Jurkat, Clone E6-1 (cell line): ENCODE results near the gene LCOR.

Experiments
- DNase-seq: peaks from one replicate; pipeline ENCODE4 v3.0.0-alpha.2; 2011; ENCODE audit warnings: low read depth, low spot score
- H3K4me3 ChIP-seq: 2 replicates; pipeline ENCODE4 v1.5.1; 2011; ENCODE audit warnings: mild to moderate bottlenecking, low read length, control low read depth, moderate library complexity

The LCOR gene

DNA sequence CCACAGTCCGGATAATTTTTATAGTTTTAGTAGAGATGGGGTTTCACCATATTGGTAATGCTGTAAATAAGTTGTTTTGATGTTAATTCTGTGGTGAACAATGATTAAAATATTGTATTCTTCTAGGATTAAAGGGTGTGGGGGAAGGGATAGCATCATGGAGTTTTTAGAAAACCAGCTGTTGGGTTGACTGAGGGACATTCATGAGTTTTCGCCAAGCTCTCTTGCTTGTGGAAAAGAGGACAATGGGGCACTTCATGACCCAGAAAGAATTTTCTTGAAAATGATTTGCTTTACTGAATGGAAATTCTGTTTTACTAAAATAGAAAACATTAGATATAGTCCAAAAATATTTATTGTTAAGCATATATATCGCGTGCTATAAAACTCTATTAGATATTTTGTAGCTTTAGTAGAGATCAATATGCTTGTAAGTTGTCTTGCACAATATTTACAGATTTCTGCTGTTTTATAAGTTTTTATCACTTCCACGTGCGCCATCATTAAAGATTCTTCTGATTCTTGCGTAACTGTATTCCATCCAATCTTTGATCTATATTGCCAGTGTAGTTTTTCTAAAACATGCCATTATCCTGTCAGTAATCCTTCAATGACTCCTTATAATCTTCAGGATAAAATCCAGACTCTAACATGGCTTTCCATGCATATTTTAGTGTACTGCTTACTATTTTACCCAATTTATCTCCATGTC lies 41.8 kb downstream of the LCOR start:
- no peak overlapping the region for H3K4me3 ChIP-seq
- no peak for DNase-seq

DNA sequence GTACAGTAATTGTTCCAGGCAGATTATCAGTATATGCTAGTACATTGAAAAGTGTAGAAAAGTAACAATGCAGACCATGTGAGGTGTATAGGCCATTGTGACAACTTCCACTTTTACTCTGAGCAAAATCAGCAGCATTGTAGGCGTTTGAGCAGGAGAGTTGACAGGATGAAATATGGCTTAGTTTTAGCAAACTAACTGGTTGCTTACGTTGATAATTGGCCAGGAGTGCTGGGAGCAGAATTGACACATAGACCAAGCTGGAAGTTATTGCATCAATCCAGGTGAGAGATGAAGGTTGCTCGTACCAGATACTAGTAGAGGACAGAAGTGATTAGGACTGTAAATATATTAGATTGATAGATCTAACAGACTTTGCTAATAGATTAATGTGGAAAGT lies 46.0 kb downstream of the LCOR start:
- no peak for DNase-seq
- H3K4me3 ChIP-seq = no peak overlapping the region

DNA sequence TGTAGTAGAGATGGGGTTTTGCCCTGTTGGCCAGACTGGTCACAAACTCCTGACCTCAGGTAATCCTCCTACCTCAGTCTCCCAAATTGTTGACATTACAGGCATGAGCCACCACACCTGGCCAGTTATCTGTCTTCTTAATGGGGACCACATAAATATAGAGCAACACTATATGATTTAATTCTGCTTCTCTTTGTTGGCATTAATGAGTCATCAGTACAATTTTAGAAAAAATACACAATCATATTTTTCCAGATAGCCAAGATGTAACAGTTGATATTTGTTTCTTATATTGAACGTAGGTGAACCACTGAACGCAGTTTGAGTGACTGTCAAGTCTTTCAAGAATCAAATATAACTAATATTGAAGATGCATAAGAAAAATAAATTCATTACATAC lies 48.5 kb downstream of the LCOR start:
- DNase-seq = no peak
- H3K4me3 ChIP-seq = no peak overlapping the region

DNA sequence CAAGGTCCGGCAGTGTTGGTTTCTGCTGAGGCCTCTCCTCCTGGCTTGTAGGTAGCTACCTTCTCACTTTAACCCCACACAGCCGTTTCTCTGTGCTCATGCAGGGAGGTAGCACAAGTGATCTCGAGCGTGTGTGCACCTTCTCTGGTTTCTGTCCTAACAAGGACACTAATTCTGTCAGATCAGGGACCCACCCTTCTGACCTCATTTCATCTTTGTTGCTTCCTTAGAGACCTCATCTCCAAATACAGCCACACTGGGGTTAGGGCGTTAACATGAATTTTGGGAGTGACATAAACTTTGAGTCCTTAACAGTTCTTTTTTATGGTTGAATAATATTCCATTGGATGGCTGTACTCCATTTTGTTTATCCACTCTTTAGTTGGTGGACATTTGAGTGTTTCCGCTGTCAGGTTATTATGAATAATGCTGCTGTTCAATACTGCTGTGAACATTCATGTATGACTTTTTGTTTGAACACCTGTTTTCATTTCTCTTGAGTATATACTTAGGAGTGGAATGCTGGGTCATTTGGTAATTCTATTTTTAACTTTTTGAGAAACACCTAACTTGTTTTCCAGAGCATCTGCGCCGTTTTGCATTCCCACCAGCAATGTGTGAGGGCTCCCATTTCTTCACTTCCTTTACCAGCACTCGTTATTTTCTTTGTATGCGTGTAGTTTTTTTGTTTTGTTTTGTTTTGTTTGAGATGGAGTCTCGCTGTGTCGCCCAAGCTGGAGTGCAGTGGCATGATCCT lies 57.5 kb downstream of the LCOR start:
- H3K4me3 ChIP-seq = no peak overlapping the region
- DNase-seq = no peak

DNA sequence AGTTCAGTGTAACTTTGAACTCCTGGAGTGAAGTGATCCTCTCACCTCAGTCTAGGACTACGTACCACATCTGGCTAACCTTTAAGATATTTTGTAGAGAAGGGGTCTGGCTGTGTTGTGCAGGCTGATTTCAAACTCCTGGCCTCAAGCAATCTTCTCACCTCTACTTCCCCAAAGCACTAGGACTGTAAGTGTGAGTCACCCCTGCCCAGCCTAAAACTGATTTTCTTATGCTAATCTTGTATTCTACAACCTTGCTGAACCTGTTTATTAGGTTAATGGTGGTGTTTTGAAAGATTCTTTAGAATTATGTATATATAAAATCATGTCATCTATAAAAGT lies 58.0 kb downstream of the LCOR start:
- no peak overlapping the region for H3K4me3 ChIP-seq
- no peak for DNase-seq

DNA sequence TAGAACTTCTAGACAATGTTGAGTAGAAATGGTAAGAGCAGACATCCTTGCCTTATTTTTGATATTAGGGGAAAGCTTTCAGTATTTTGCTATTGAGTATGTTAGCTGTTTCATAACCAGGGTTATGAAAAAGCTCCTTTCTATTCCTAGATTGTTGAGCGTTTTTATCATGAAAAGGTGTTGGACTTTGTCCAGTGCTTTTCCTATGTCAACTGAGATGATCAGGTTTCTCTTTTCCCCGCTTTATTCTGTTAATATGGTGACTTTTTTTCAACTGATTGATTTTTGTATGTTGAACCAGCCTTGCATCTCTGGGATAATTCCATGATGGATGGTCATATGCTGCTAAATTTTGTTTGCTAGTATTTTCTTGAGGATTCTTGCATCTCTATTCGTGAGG lies 58.5 kb downstream of the LCOR start:
- no peak overlapping the region for H3K4me3 ChIP-seq
- DNase-seq = no peak

DNA sequence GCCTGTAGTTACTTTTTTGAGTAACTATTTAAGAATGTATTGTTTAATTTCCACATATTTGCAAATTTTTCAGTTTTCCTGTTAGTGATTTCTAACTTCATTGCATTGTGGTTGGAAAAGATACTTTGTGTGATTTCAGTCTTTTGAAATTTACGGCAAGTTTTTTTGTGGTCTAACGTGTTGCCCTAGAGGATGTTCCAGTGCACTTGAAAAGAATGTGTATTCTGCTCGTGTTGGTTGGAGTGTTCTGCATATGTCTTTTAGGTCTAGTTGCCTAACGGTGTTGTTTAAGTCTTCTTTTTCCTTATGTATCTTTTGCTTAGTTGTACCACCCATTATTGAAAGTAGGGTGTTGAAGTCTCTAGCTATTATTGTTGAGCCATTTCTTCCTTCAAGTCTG lies 59.7 kb downstream of the LCOR start:
- no peak overlapping the region for H3K4me3 ChIP-seq
- peak; percentile 74 for DNase-seq

DNA sequence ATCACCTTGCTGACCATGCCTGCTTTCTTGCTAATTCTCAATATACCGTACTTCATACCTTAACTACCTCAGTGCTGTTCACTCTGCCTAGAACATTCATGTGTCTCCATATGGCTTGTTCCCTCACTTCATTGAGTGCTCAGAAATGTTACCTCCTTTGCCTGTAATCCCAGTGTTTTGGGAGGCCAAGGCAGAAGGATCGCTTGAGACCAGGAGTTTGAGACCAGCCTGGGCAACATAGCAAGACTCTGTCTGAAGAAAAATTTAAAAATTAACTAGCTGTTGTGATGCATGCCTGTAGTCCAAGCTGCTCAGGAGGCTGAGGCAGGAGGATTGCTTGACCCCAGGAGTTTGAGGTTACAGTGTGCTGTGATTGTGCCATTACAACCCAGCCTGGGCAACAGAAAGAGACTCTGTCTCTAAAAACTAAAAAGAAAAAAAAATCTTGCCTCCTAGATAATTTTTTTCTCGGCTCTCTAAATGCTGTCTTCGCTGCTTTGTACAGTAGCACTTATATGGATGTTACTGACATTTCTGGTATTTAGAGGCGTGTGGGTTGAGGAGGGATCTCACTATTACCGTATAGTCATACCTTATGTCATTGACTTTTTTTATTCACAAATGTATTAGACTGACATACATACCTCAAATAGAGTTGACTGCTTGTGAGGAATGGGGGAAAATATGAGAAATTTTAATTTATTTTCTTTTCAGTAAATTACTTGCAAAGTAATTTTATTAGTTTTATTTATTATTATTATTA lies 63.7 kb downstream of the LCOR start:
- no peak overlapping the region for H3K4me3 ChIP-seq
- no peak for DNase-seq

DNA sequence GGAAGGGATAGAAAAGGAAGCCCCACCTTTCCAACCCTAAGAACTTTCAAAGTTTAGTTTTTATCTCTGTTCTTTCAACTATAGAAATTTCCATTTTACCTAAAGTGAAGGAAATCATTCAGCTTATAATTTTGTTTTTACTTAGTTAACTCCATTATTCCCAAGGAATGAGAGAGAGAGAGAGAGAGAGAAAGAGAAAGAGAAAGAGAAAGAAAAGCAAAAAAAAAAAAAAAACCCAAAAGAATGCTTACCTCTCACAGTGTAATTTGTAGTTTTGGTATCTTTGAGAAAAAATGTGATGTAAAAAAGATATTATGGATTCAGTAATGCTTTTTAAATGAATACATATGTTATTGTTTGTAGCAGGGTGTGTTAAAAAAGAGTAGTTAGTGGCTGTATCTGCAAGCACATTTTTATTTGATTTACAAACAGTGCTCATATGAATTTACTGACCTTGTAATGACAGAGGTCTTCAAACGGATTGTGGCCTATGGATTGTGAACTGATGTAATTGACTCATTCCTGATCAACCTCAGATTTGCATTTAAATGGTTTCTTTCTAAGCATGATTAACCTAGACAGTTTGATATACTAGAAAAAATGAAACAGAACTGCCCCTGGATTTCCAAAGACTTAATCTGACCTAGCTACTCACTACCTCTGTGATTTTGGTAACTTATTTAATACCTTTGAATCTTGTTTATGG lies 64.9 kb downstream of the LCOR start:
- H3K4me3 ChIP-seq = no peak overlapping the region
- no peak for DNase-seq

DNA sequence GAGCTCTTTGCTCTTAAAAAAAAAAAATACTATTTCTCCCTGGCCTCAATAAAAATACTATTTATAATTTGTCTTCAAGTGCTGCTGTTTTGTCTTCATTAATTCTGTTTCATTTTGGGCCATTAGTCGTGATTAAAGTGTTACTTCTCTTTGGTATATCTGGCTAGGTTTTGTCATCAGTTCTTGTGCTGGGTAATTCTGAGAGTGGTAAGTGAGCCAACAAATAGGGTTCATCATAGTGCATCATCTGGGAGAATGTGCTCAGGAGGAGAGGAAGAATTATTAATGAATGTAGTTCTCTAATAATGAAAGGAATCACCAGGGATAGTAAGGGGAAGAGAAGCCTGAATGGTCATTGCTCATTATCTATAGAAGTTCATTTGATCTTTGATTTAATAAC lies 70.0 kb downstream of the LCOR start:
- no peak overlapping the region for H3K4me3 ChIP-seq
- DNase-seq = no peak

DNA sequence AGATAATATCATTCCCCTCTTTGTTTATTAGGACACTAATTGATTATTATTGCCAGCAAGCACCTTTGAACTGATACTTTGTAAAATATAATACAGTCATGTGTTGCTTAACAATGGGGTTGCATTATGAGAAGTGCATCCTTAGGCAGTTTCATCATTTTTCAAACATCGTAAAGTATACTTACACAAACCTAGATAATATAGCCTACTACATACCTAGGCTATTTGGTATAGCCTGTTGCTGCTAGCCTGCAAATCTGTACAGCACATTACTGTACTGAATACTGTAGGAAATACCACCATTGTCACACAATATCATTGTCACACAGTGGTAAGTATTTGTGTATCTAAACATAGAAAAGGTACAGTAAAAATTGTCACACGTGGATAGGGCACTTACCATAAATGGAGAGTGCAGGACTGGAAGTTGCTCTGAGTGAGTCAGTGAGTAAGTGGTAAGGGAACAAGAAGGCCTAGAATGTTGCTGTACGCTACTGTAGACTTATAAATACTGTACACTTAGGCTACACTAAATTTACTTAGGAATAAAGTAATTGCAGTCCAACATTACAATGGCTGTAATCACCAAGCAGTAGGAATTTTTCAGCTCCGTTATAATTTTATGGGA lies 70.7 kb downstream of the LCOR start:
- no peak for DNase-seq

DNA sequence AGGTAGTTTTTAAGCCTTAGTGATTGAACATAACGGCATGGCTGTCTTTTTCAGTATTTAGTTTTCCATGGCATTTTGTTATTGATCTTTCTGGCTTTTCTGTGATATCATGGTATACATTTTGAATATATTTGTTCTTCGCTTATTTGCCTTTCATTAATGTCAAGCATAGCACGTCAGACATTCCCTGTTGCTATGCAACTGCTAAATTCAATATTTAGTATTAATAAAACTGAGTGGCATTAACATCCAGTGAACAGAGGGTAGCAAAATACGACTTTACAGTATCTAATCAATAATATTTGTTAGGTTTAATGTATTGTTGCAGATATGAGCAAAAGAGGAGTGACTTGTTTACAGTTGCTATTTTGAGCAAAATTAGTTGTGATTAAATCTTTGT lies 72.5 kb downstream of the LCOR start:
- H3K4me3 ChIP-seq = no peak overlapping the region
- DNase-seq = no peak

More for the DNA sequence above, 70.7 kb downstream of the LCOR start:
- H3K4me3 ChIP-seq = no peak overlapping the region

DNA sequence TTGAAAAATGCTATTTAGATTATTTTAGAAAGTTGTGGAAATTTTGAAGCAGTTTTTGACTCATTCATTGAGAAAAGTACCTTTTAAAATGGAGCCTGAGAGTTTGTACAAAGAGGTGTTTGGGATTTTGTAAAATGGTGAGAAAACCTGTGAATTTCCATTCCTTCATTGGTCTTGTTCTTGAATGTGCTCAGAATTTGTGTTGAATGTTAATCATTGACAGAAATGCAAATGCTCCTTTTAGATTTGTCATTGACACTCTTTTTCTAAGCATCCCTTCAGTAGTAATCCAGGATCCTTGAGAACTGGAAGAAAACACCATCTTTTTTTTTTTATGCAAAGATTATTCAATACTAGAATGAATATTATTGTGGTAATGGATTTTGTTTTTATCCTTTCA lies 74.8 kb downstream of the LCOR start:
- DNase-seq = no peak
- no peak overlapping the region for H3K4me3 ChIP-seq

DNA sequence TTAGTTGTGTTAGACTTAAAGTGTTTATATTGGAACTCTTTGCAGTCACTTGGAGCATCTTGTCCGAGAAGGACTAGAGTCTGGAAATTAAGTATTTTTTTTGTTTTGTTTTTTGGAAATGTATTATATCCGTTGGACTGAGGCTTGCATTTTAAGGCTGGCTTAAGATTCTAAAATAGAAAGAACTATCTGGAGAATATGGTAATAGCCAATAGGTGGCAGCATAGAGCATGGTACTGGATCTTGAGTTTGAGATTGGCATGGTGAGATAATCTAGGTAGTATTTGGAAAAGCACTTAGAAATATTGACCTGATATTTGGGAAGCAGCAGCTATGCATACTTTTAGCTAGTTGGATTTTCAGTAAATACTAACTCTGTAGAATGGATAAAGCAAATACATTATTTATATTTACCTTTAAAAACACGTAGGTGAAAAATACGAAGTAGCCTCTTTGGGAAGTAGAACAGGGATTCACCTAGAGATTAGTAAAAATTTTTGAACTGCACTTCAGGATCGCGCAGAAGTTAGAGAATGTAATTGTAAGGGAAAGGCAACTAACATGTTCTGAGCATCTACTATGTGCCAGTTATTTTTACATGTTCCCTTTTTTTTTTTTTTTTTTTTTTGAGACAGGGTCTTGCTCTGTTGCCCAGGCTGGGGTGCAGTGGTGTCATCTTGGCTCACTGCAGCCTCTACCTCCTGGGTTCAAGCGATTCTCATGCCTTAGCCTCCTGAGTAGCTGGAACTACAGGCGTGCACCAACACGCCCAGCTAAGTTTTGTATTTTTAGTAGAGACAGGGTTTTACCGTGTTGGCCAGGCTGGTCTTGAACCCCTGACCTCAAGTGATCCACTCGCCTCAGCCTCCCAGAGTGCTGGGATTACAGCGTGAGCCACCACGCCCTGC lies 78.6 kb downstream of the LCOR start:
- H3K4me3 ChIP-seq = no peak overlapping the region
- peak; percentile 44 for DNase-seq

DNA sequence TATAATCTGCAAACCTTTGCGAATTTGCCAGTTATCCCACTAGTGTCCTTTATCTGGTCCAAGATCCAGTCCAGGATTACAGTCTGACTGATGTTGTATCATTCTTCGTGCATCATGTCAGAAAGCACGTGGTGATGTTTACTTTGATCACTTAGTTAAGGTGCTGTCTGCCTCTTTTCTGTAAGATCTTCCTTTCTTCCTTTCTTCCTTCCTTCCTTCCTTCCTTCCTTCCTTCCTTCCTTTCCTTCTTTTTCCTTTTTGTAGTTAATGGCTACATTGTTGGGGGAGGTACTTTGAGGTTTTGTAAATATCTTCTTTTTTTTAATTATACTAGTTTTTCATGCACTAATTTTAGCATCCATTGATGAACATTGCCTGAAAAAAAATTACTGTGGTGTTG lies 80.3 kb downstream of the LCOR start:
- H3K4me3 ChIP-seq = no peak overlapping the region
- no peak for DNase-seq

DNA sequence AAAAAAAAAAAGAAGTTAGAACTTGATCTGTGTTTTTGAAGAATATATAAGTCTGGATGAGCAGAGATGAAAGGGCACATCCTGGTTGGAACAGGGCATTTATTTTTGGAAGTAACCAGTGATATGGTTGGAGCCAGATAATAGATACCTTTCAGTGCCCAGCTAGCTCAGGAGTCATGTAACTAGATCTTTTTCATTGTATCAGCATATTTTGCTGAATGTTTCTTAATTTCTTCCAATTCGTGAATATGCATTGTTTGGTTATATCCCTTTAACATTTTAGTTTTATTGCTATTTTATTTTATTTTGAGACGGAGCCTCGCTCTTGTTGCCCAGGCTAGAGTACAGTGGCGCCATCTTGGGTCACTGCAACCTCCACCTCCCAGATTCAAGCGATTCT lies 81.8 kb downstream of the LCOR start:
- DNase-seq = no peak
- no peak overlapping the region for H3K4me3 ChIP-seq

DNA sequence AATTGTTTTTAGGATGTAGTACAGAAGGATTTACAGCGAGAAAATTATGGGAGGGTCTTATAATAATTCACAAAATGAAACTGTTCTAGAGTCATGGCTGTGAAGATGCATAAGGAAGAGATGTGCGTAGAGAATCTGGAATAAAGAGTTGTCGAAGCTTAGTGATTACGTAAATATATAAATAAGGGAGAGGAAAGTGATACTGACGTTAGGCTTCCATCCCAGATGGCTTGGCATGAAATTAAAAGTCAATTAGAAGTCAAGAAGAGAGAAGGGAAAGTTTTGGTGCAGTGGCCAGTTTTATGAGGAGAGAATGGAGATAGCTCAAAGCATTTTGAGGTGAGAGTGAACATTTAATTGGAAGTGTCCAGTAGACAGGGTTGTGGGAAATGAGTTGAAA lies 85.5 kb downstream of the LCOR start:
- H3K4me3 ChIP-seq = no peak overlapping the region
- DNase-seq = no peak

DNA sequence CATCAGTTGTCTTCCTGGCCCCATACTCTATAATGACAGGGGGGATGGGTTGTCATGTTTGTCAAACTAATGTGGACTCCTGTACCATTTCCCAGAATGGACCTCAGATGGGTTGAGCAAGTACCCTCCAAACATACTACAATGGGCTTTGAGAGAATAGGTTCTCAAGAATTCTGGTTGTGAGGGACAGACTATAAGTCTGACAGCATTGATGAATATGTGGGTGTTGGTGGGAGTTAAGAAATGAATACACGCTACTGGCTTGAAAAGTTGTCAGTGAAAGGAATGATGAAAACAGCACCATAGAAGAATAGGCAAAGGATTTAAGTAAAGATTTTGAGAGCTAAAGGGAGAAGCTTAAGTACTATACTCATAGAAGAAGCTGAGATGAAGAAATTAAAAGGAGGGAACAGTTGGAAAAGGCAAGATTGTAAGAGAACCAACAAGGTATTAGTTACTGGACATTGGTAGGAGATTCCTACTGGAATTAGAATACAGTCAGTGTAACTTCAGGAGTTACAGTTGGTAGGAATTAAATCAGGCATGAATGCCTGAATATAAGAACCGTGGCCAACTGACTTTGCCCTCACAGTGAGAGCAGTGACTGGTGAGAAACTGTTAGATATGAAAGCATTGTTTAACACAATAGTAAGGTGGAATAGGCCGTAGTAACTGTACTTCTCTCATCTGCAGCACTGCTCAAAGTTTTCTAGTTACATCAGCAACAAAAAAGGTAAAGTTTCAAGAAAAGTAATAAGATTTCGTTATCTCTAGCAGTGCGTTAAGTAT lies 86.3 kb downstream of the LCOR start:
- no peak overlapping the region for H3K4me3 ChIP-seq
- no peak for DNase-seq
